Articular chondrocyte of knee joint (primary cell): Measurements from ENCODE around the gene RNF186. TPM values are rescaled to one million over a fixed set of nuclear protein-coding genes. Genes with fewer than 3 reads are reported as not detected.

Source experiments
- total RNA-seq: library from RNA; depleted of rRNA; stranded (reverse); fragments of >200 nt; gene quantifications from 2 replicates; pipeline ENCODE4 v1.2.3, GENCODE V29; 2012

Gene RNF186, protein sequence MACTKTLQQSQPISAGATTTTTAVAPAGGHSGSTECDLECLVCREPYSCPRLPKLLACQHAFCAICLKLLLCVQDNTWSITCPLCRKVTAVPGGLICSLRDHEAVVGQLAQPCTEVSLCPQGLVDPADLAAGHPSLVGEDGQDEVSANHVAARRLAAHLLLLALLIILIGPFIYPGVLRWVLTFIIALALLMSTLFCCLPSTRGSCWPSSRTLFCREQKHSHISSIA
- not detected in 2 replicates for total RNA-seq

DNA sequence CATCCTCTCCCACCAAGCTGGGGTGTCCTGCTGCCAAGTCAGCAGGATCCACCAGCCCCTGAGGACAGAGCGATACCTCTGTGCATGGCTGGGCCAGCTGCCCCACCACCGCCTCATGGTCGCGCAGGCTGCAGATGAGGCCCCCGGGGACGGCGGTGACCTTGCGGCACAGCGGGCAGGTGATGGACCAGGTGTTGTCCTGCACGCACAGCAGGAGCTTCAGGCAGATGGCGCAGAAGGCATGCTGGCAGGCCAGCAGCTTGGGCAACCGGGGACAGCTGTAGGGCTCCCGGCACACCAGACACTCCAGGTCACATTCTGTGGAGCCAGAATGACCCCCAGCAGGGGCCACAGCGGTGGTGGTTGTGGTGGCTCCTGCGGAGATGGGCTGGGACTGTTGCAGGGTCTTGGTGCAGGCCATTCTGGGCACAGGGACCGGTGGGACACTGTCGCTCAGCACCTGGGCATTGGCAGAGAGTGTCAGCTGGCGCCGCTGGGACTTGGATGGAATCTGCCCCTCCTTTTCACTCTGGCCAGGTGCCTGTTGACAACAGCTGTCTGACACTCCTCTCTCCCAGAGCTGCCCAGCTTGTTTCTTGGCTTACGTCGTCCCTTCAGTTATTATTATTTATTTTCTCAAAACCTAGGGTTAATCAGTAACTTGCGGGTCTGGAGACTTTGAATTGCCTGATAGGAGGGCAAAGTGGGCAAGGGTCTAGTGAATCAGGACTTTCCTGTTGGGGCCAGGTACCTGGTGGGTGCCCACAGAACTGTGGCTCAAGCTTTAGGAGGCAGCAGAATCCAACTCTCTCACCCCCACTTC is at the start of gene RNF186:
TSS of gene RNF186 (minus strand) at position 603 of the 823 bp plus-strand sequence. CDS start at position 421, 182 bp downstream.

GRCh38 chr1:19799230-19800075 is 15.6 kb downstream of the RNF186 start, which contains the start of gene TMCO4:
Gene TMCO4, minus strand, starts transcription at chr1:19799916. Its CDS starts 19,158 bp downstream, at chr1:19780758.

Other genes starting within 250 kb of the RNF186 start
- 68.1 and 102 TPM in 2 replicates for gene NBL1, start 171.0 kb downstream of the RNF186 start, total RNA-seq
- gene HTR6, start 150.4 kb downstream of the RNF186 start, total RNA-seq: 0.11 TPM in 1 of 2 replicates, not detected in the other
- 24.6 and 25.0 TPM in 2 replicates for gene TMCO4, start 15.4 kb downstream of the RNF186 start, total RNA-seq
- 4.6 and 5.9 TPM in 2 replicates for gene OTUD3, start 67.1 kb upstream of the RNF186 start, total RNA-seq
- not detected in 2 replicates for gene PLA2G2E, start 108.3 kb upstream of the RNF186 start, total RNA-seq
- gene PLA2G2A, start 164.3 kb upstream of the RNF186 start, total RNA-seq: 4.3 and 7.6 TPM in 2 replicates